K562 (cell line): ENCODE measurements around the gene MRPL11. TPM values are rescaled to one million over a fixed set of nuclear protein-coding genes. Genes with fewer than 3 reads are reported as not detected.
A peak's percentile ranks its signal among the peaks of the same experiment; 100 is the strongest.

ENCODE experiments used
- BCOR ChIP-seq: fragments of 450-650 bp; IDR thresholded peaks from 2 replicates; pipeline ENCODE4 v1.6.1; 2016
- JUN ChIP-seq, 2 experiments: sonication (generic) in 1 of 2; formaldehyde crosslinking in 1 of 2; IDR thresholded peaks; 2 replicates each; pipeline versions ENCODE4 v1.6.1 to v1.8.0; 2012 to 2022; ENCODE audit warnings: borderline replicate concordance in 2 of 2, mild to moderate bottlenecking in 2 of 2, improper control_type of control experiment in 1 of 2, low read depth in 1 of 2, low read length in 1 of 2, missing genetic modification reagents in 1 of 2
- JUNB ChIP-seq: fragments of 450-650 bp; formaldehyde crosslinking; conservative IDR thresholded peaks from 2 replicates; pipeline ENCODE4 v1.4.0; 2020; ENCODE audit warnings: mild to moderate bottlenecking
- KDM5B ChIP-seq: fragments of 200-600 bp; sonication (generic); IDR thresholded peaks from 2 replicates; pipeline ENCODE4 v1.6.1; 2012; ENCODE audit warnings: low read depth, mild to moderate bottlenecking, moderate library complexity, low read length, control low read depth, inconsistent platforms; ENCODE audit not compliant: insufficient replicate concordance
- NR1H2 ChIP-seq: sonication (generic); formaldehyde crosslinking; IDR thresholded peaks from 2 replicates; pipeline ENCODE4 v1.4.0; 2020; ENCODE audit warnings: mild to moderate bottlenecking, missing genetic modification reagents
- PHF8 ChIP-seq: fragments of 200-600 bp; sonication (generic); IDR thresholded peaks from 2 replicates; pipeline ENCODE4 v1.6.1; 2012; ENCODE audit warnings: mixed run types, mild to moderate bottlenecking, inconsistent platforms, low read length, moderate library complexity, borderline replicate concordance
- POLR2AphosphoS2 ChIP-seq: IDR thresholded peaks from 2 replicates; pipeline ENCODE4 v1.6.1; 2012; ENCODE audit warnings: low read length, improper control_type of control experiment
- POLR2G ChIP-seq: fragments of 200-400 bp; formaldehyde crosslinking; IDR thresholded peaks from 2 replicates; pipeline ENCODE4 v1.6.1; 2017; ENCODE audit warnings: low read depth, mild to moderate bottlenecking, antibody characterized with exemption, low read length, moderate library complexity
- SIRT6 ChIP-seq: IDR thresholded peaks from one replicate; pipeline ENCODE4 v1.6.1; 2012; ENCODE audit warnings: low read depth, mild to moderate bottlenecking, control low read depth, inconsistent platforms, low read length, moderate library complexity
- XRCC4 ChIP-seq: IDR thresholded peaks from one replicate; pipeline ENCODE4 v1.6.1; 2011; ENCODE audit not compliant: insufficient read depth, insufficient read length; ENCODE audit errors: extremely low read depth
- ZC3H11A ChIP-seq: IDR thresholded peaks from 2 replicates; pipeline ENCODE4 v1.6.1; 2012; ENCODE audit warnings: low read depth, low read length, improper control_type of control experiment
- ZNF197 ChIP-seq: fragments of 200-800 bp; sonication (Bioruptor generic); IDR thresholded peaks from 2 replicates; pipeline ENCODE4 v1.6.1; 2016; ENCODE audit warnings: low read depth, missing genetic modification characterization, missing compliant biosample characterization
- ZNF24 ChIP-seq: fragments of 450-650 bp; IDR thresholded peaks from 2 replicates; pipeline ENCODE4 v1.6.1; 2016
- ZNF3 ChIP-seq: fragments of 250-450 bp; sonication (Bioruptor Pico); IDR thresholded peaks from 2 replicates; pipeline ENCODE4 v1.5.0; 2021; ENCODE audit warnings: mild to moderate bottlenecking, moderate library complexity
- ZNF507 ChIP-seq: conservative IDR thresholded peaks from 2 replicates; pipeline ENCODE4 v1.6.1; 2017; ENCODE audit warnings: missing genetic modification characterization, missing compliant biosample characterization
- ZNF583 ChIP-seq: fragments of 250-450 bp; sonication (Bioruptor Pico); IDR thresholded peaks from 2 replicates; pipeline ENCODE4 v1.4.0; 2020
- ZZZ3 ChIP-seq: fragments of 450-650 bp; IDR thresholded peaks from 2 replicates; pipeline ENCODE4 v1.6.1; 2016; ENCODE audit warnings: antibody characterized with exemption, mild to moderate bottlenecking, moderate library complexity
- polyA plus RNA-seq, 8 experiments: library from polyadenylated mRNA; depleted of rRNA in 4 of 8; stranded (reverse) in 5 of 8; unstranded in 3 of 8; fragments of >200 nt; fragmentation: Nextera tagmentation in 2 of 8; fragmentation: Illumina TruSeq in 1 of 8; extraction: Ambion mirVana in 2 of 8; extraction: Trizol in 1 of 8; gene quantifications; 2 replicates each; pipeline versions ENCODE4 v1.2.1 to v1.2.3, GENCODE V29; 2011 to 2014; ENCODE audit warnings: inconsistent platforms in 1 of 8, missing spikeins in 1 of 8
- total RNA-seq, 7 experiments: library from RNA; depleted of rRNA in 6 of 7; stranded (reverse); fragments of >200 nt in 6 of 7; fragmentation: Illumina TruSeq in 2 of 7; extraction: Trizol in 2 of 7; gene quantifications; 2 replicates each; pipeline versions ENCODE4 v1.2.1 to v1.2.3, GENCODE V29; 2011 to 2021; ENCODE audit warnings: low replicate concordance in 1 of 7
- TF ChIP-seq, protein P1 (sequence below): fragments of 450-650 bp; formaldehyde crosslinking; conservative IDR thresholded peaks from 2 replicates; pipeline ENCODE4 v1.4.0; 2022; ENCODE audit warnings: mild to moderate bottlenecking, missing genetic modification characterization
- TF ChIP-seq, protein P2 (sequence below): sonication (generic); formaldehyde crosslinking; IDR thresholded peaks from 2 replicates; pipeline ENCODE4 v1.8.0; 2022; ENCODE audit warnings: missing genetic modification reagents, mild to moderate bottlenecking, moderate library complexity, borderline replicate concordance
- TF ChIP-seq, protein P3 (sequence below): IDR thresholded peaks from 2 replicates; pipeline ENCODE4 v1.6.1; 2011; ENCODE audit warnings: borderline replicate concordance, low read depth, mild to moderate bottlenecking, moderate library complexity, low read length; ENCODE audit not compliant: insufficient read depth, poor library complexity, severe bottlenecking
- TF ChIP-seq, protein P4 (sequence below): fragments of 450-650 bp; formaldehyde crosslinking; IDR thresholded peaks from 2 replicates; pipeline ENCODE4 v1.4.0; 2020; ENCODE audit warnings: mild to moderate bottlenecking, moderate library complexity

The MRPL11 gene
- total and polyA plus RNA-seq, 9 of the 15 experiments (the other 6 are each of a cell fraction or from before 2014, with no cell fraction given): 33.0 to 173 (median 91.9) TPM

DNA sequence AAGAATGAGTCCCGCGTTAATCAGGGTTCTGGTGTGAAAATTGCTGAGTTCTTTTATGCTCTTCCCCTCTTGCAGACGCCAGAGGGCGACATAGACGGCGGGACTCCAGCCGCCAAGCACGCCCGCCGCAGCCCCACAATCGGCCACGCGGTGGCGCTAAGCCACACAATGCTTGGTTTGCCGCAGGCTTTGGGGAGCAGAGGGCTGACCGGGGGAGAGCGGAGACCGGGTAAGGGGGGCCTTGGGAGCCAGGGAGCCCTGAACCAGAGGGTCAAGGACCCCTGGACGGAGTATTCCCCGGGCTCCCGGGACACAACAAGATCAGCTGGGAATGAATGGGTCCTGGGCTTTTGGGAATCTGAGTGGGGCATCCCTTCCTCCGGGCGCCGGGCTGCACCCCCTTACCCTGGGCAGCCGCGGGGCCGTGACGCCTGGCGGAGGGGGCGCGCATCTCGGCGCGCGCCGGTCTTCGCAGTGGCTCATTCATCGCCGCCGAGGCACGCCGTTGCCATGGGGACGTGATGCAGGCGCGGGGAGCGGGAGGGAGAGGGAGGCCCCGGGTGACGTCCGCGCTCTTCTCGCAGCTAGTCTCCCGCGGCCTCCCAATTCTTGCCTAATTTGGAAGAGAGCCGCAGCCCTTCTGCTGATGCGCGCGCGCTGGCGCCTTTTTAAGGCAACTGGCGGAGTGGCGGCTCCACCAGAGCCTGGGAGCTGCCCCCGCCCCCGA is 30.0 kb downstream of the MRPL11 start (continued):
- no peak for TF ChIP-seq POLR2G
- no peak for TF ChIP-seq XRCC4
- TF ChIP-seq ZNF3 (CRISPR knock-in tag): no peak
- TF ChIP-seq ZNF583 (CRISPR knock-in tag): no peak
- TF ChIP-seq POLR2AphosphoS2: no peak
- TF ChIP-seq PHF8: no peak
- 0 out of 2 replicates have a peak, but pooled peaks have one; percentile 29 for TF ChIP-seq JUN (IDR thresholded peaks at IDR 0.05; ENCODE audit: borderline replicate concordance, low read depth, low read length)
- TF ChIP-seq JUN (CRISPR knock-in tag; IDR thresholded peaks at IDR 0.05; ENCODE audit: borderline replicate concordance): no peak
- no peak for TF ChIP-seq ZNF197
- TF ChIP-seq ZC3H11A: no peak
- no peak for TF ChIP-seq KDM5B
- TF ChIP-seq, protein P1, sequence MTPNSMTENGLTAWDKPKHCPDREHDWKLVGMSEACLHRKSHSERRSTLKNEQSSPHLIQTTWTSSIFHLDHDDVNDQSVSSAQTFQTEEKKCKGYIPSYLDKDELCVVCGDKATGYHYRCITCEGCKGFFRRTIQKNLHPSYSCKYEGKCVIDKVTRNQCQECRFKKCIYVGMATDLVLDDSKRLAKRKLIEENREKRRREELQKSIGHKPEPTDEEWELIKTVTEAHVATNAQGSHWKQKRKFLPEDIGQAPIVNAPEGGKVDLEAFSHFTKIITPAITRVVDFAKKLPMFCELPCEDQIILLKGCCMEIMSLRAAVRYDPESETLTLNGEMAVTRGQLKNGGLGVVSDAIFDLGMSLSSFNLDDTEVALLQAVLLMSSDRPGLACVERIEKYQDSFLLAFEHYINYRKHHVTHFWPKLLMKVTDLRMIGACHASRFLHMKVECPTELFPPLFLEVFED: no peak
- no peak for TF ChIP-seq JUNB
- no peak for TF ChIP-seq NR1H2
- TF ChIP-seq, protein P2, sequence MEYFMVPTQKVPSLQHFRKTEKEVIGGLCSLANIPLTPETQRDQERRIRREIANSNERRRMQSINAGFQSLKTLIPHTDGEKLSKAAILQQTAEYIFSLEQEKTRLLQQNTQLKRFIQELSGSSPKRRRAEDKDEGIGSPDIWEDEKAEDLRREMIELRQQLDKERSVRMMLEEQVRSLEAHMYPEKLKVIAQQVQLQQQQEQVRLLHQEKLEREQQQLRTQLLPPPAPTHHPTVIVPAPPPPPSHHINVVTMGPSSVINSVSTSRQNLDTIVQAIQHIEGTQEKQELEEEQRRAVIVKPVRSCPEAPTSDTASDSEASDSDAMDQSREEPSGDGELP (CRISPR knock-in tag): peak; percentile 86
- no peak for TF ChIP-seq SIRT6
- TF ChIP-seq ZNF507 (tag): no peak
- no peak for TF ChIP-seq BCOR
- TF ChIP-seq ZNF24: 0 out of 2 replicates have a peak, but pooled peaks have one; percentile 14
- TF ChIP-seq, protein P3, sequence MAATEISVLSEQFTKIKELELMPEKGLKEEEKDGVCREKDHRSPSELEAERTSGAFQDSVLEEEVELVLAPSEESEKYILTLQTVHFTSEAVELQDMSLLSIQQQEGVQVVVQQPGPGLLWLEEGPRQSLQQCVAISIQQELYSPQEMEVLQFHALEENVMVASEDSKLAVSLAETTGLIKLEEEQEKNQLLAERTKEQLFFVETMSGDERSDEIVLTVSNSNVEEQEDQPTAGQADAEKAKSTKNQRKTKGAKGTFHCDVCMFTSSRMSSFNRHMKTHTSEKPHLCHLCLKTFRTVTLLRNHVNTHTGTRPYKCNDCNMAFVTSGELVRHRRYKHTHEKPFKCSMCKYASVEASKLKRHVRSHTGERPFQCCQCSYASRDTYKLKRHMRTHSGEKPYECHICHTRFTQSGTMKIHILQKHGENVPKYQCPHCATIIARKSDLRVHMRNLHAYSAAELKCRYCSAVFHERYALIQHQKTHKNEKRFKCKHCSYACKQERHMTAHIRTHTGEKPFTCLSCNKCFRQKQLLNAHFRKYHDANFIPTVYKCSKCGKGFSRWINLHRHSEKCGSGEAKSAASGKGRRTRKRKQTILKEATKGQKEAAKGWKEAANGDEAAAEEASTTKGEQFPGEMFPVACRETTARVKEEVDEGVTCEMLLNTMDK: peak; percentile 87
- TF ChIP-seq, protein P4, sequence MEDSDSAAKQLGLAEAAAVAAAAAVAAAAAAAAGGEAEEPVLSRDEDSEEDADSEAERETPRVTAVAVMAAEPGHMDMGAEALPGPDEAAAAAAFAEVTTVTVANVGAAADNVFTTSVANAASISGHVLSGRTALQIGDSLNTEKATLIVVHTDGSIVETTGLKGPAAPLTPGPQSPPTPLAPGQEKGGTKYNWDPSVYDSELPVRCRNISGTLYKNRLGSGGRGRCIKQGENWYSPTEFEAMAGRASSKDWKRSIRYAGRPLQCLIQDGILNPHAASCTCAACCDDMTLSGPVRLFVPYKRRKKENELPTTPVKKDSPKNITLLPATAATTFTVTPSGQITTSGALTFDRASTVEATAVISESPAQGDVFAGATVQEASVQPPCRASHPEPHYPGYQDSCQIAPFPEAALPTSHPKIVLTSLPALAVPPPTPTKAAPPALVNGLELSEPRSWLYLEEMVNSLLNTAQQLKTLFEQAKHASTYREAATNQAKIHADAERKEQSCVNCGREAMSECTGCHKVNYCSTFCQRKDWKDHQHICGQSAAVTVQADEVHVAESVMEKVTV (CRISPR knock-in tag): peak; percentile 99
- no peak for TF ChIP-seq ZZZ3
